ENCODE results near the gene OPCML. TPM values are rescaled to one million over a fixed set of nuclear protein-coding genes. Genes with fewer than 3 reads are reported as not detected.

The OPCML gene
- total RNA-seq, 1 experiment from 2014 or later = not detected

- DNase-seq (ENCODE audit: low read depth) = no peak
Observed at GRCh38 chr11:132587716-132588115, 944.6 kb downstream of the OPCML start.

- no peak for DNase-seq (ENCODE audit: low read depth)
Observed at GRCh38 chr11:132586801-132587200, 945.5 kb downstream of the OPCML start.

GRCh38 chr11:132579634-132580327 is 952.5 kb downstream of the OPCML start:
- DNase-seq (ENCODE audit: low read depth) = no peak

GRCh38 chr11:132579136-132579535 is 953.2 kb downstream of the OPCML start:
- no peak for DNase-seq (ENCODE audit: low read depth)

GRCh38 chr11:132578580-132578979 is 953.7 kb downstream of the OPCML start:
- DNase-seq (ENCODE audit: low read depth) = no peak

GRCh38 chr11:132576706-132577105 is 955.6 kb downstream of the OPCML start:
- peak; percentile 93 for DNase-seq (ENCODE audit: low read depth)

GRCh38 chr11:132564091-132564885 is 968.0 kb downstream of the OPCML start:
- DNase-seq (ENCODE audit: low read depth) = no peak

- DNase-seq (ENCODE audit: low read depth) = no peak
Observed at GRCh38 chr11:132563050-132563449, 969.3 kb downstream of the OPCML start.

- no peak for DNase-seq (ENCODE audit: low read depth)
Observed at GRCh38 chr11:132561937-132562336, 970.4 kb downstream of the OPCML start.

GRCh38 chr11:132559331-132560036 is 972.8 kb downstream of the OPCML start:
- DNase-seq (ENCODE audit: low read depth) = no peak

GRCh38 chr11:132556316-132556715 is 976.0 kb downstream of the OPCML start:
- no peak for DNase-seq (ENCODE audit: low read depth)

GRCh38 chr11:132555617-132556016 is 976.7 kb downstream of the OPCML start:
- no peak for DNase-seq (ENCODE audit: low read depth)

- no peak for DNase-seq (ENCODE audit: low read depth)
Observed at GRCh38 chr11:132551016-132551415, 981.3 kb downstream of the OPCML start.

- DNase-seq (ENCODE audit: low read depth) = no peak
Observed at GRCh38 chr11:132549561-132549960, 982.7 kb downstream of the OPCML start.

- no peak for DNase-seq (ENCODE audit: low read depth)
Observed at GRCh38 chr11:132549001-132549400, 983.3 kb downstream of the OPCML start.

- DNase-seq (ENCODE audit: low read depth) = no peak
Observed at GRCh38 chr11:132544007-132544406, 988.3 kb downstream of the OPCML start.

- DNase-seq (ENCODE audit: low read depth) = no peak
Observed at GRCh38 chr11:132541794-132542193, 990.5 kb downstream of the OPCML start.

- no peak for DNase-seq (ENCODE audit: low read depth)
Observed at GRCh38 chr11:132540581-132540980, 991.7 kb downstream of the OPCML start.

GRCh38 chr11:132539590-132540368 is 992.5 kb downstream of the OPCML start:
- DNase-seq (ENCODE audit: low read depth) = no peak

GRCh38 chr11:132538642-132539041 is 993.7 kb downstream of the OPCML start:
- DNase-seq (ENCODE audit: low read depth) = no peak

GRCh38 chr11:132535830-132536229 is 996.5 kb downstream of the OPCML start:
- no peak for DNase-seq (ENCODE audit: low read depth)

- no peak for DNase-seq (ENCODE audit: low read depth)
Observed at GRCh38 chr11:132531921-132532320, 1000.4 kb downstream of the OPCML start.

Data from LHCN-M2 (cell line).